AG20443 (cell line): Measurements from ENCODE around the gene STARD9.

ENCODE experiments used
- DNase-seq: peaks from one replicate; pipeline ENCODE4 v3.0.0; 2012; ENCODE audit warnings: low spot score, mixed read lengths

The STARD9 gene

GRCh38 chr15:42694398-42694797, 119.0 kb downstream of the STARD9 start:
- DNase-seq, result peak; percentile 5

- DNase-seq, result no peak
These were observed 120.2 kb downstream of the STARD9 start for GRCh38 chr15:42695527-42696071.

- DNase-seq, result peak; percentile 2
These were observed 121.2 kb downstream of the STARD9 start for GRCh38 chr15:42696626-42697025.

- DNase-seq, result peak; percentile 83
These were observed 129.1 kb downstream of the STARD9 start for GRCh38 chr15:42704492-42704926.

GRCh38 chr15:42705336-42705735, 129.9 kb downstream of the STARD9 start:
- no peak for DNase-seq

GRCh38 chr15:42707068-42707467, 131.7 kb downstream of the STARD9 start:
- peak; percentile 6 for DNase-seq

- DNase-seq, result no peak
These were observed 132.6 kb downstream of the STARD9 start for GRCh38 chr15:42707873-42708544.

- DNase-seq, result peak; percentile 8
These were observed 135.3 kb downstream of the STARD9 start for GRCh38 chr15:42710662-42711061.

GRCh38 chr15:42711746-42712145, 136.3 kb downstream of the STARD9 start:
- no peak for DNase-seq

- DNase-seq, result no peak
These were observed 137.2 kb downstream of the STARD9 start for GRCh38 chr15:42712584-42712983.

- peak; percentile 2 for DNase-seq
These were observed 140.7 kb downstream of the STARD9 start for GRCh38 chr15:42716125-42716524.

- DNase-seq, result peak; percentile 44
These were observed 141.2 kb downstream of the STARD9 start for GRCh38 chr15:42716626-42717025.

GRCh38 chr15:42719043-42719442, 143.6 kb downstream of the STARD9 start:
- no peak for DNase-seq

GRCh38 chr15:42720071-42720470, 144.7 kb downstream of the STARD9 start:
- DNase-seq, result no peak

GRCh38 chr15:42721016-42721415, 145.6 kb downstream of the STARD9 start:
- no peak for DNase-seq

GRCh38 chr15:42721916-42722315, 146.5 kb downstream of the STARD9 start:
- DNase-seq, result no peak

- DNase-seq, result no peak
These were observed 147.7 kb downstream of the STARD9 start for GRCh38 chr15:42723068-42723467.

- no peak for DNase-seq
These were observed 148.9 kb downstream of the STARD9 start for GRCh38 chr15:42724276-42724675.

- no peak for DNase-seq
These were observed 150.0 kb downstream of the STARD9 start for GRCh38 chr15:42725331-42725903.

- no peak for DNase-seq
These were observed 150.7 kb downstream of the STARD9 start for GRCh38 chr15:42726114-42726513.

- DNase-seq, result no peak
These were observed 152.5 kb downstream of the STARD9 start for GRCh38 chr15:42727750-42728381.

- no peak for DNase-seq
These were observed 153.2 kb downstream of the STARD9 start for GRCh38 chr15:42728560-42728959.

GRCh38 chr15:42728972-42729371, 153.6 kb downstream of the STARD9 start:
- no peak for DNase-seq
